Memory B cell (primary cell): ENCODE measurements around the gene CYRIA.
A peak's percentile ranks its signal among the peaks of the same experiment; 100 is the strongest.

ENCODE experiments used
- ATAC-seq: fragments of 150-1000 bp; cut with Tn5 transposase; 2 replicates; pipeline ENCODE4 v1.10.0; 2021; ENCODE audit warnings: low read depth, mild to moderate bottlenecking, moderate library complexity
- DNase-seq, 2 donors: peaks; one replicate each; pipeline ENCODE4 v3.0.0; 2022; ENCODE audit warnings: low spot score in 2 of 2
- H3K27ac Mint-ChIP-seq: one replicate; pipeline ENCODE4 v1.8.0; 2022; ENCODE audit warnings: mild to moderate bottlenecking, moderate library complexity, mixed read lengths
- H3K27me3 Mint-ChIP-seq: one replicate; pipeline ENCODE4 v1.8.0; 2022; ENCODE audit warnings: mixed read lengths
- H3K36me3 Mint-ChIP-seq: one replicate; pipeline ENCODE4 v1.8.0; 2022; ENCODE audit warnings: mild to moderate bottlenecking, mixed read lengths
- H3K4me1 Mint-ChIP-seq: one replicate; pipeline ENCODE4 v1.8.0; 2022; ENCODE audit warnings: mixed read lengths
- H3K4me3 Mint-ChIP-seq: one replicate; pipeline ENCODE4 v1.8.0; 2022; ENCODE audit warnings: mild to moderate bottlenecking, moderate library complexity, mixed read lengths
- H3K9me3 Mint-ChIP-seq: one replicate; pipeline ENCODE4 v1.8.0; 2022; ENCODE audit warnings: mixed read lengths

Gene CYRIA

DNA sequence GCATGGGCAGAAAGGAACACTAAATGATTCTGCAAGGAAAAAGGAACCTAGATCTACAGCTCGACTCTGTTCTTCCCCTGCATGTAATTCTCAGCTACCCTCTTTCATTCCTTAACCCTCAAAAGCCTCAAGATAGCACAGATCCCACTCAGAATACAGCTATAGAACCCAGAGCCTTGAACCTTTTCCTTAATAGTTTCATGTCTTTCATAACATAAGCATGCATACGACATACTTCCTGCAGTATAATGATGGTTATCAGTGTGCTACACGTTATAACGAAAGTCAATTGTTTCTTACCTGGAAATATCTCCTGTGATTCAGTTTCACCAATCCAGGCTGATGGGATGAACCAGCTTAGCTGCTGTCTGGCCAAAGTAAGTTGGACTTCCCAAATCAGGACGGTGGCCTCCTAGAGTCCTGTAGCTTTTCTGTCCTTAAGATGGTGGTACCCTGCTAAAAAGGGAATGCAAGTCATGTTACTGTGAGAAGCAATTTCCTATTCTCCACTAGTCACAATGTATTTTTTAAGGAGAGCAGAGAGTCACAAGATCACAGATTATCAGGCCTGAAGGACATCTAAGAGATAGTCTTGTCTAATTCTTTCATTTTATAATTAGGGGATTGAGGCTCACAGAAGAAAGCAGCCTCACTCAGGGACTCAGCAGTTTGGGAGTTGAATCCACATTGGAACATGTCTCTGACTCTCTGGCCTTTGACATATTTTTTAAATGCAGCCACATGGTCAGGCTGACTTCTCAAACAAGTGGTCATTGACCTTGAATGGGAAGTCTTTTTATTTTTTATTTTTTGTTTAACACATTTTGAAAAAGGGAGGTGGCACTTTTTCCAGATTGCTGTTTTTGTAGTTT is 41.8 kb downstream of the CYRIA start:
- Mint-ChIP-seq H3K27ac (peak overlapping the region; percentile 82), H3K27me3 (no peaks in the 10 kb centered on the region), H3K4me1 (peaks cover 80% of the 10 kb centered on the region), H3K36me3 (peaks cover 32% of the 10 kb centered on the region), H3K4me3 (peak overlapping the region; percentile 21), H3K9me3 (no peaks in the 10 kb centered on the region)
- no peak for ATAC-seq
- no peak for DNase-seq

DNA sequence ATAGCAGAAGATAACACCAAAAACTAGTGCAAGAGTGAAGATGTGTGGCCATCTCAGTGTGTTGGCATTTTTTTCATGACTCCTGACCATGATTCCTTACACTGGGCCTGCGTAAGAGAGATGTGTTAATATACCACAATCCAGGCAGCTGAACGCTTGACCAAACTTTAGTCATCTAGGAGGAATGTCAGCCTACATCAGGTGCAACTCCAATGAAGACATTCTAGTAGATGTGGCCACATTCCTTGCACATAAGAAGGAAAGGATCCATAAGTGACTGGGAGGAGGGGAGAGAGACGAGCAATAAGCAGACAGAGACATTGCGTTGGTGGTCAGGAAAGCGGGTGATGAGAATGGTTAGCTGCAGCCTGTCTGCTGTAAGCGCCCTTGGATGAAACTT is 42.6 kb downstream of the CYRIA start:
- H3K27me3 Mint-ChIP-seq = no peaks in the 10 kb centered on the region
- no peaks in the 10 kb centered on the region for H3K9me3 Mint-ChIP-seq
- peaks cover 34% of the 10 kb centered on the region for H3K36me3 Mint-ChIP-seq
- H3K27ac Mint-ChIP-seq = peak overlapping the region; percentile 82
- no peak for ATAC-seq
- H3K4me3 Mint-ChIP-seq = peak overlapping the region; percentile 54
- H3K4me1 Mint-ChIP-seq = peaks cover 72% of the 10 kb centered on the region
- DNase-seq = no peak

DNA sequence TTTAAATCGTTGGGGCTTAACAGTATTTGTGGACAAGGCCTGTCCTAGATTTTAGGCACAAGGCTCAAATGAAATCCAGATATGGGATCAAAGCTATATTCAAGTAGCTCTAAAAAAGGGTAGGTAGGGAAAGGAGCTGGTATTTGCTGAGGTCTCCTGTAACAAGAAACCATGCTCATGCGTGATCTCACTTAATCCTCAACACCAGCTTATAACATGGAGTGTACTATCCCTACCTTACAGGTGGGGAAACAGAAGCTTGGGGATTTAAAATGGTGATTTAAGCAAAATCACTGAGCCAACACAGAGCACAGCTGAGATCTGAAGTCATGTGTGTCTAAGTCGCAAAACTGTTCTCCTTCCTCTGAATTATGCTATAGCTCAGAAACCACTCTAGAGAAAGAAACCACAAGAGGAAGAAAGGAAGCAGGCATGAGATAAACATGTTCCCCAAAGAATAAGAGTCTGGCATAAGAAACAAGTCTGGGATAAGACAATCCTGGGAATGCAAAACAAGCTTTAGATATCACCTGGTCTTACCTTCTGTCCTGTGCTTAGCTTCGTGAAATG is 43.1 kb downstream of the CYRIA start:
- no peak for DNase-seq
- H3K27me3 Mint-ChIP-seq = no peaks in the 10 kb centered on the region
- ATAC-seq = peak; percentile 36
- H3K4me1 Mint-ChIP-seq = peaks cover 67% of the 10 kb centered on the region
- peak overlapping the region; percentile 54 for H3K4me3 Mint-ChIP-seq
- H3K9me3 Mint-ChIP-seq = no peaks in the 10 kb centered on the region
- peaks cover 32% of the 10 kb centered on the region for H3K36me3 Mint-ChIP-seq
- H3K27ac Mint-ChIP-seq = peak overlapping the region; percentile 82

DNA sequence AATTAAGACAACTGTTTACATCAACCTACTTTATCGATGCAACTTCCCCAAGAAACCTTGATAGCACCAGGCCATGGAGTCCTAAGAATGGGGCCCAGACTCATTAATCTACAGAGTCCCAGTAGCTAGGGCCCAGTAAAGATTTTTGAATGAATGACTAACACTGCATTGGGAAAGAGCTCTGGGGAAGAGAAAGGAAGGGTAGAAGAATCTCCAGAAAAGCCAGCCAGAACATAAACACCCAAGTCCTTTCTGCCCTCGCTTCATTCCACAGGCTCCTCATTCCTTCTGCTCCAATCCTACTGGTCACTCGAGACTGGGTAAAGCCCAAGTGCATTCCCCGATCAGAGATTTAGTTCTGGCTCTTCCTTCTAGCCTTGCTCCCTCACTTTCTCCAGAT is 44.3 kb downstream of the CYRIA start:
- DNase-seq (no peak), ATAC-seq (no peak)
- peaks cover 60% of the 10 kb centered on the region for H3K4me1 Mint-ChIP-seq
- H3K36me3 Mint-ChIP-seq = peaks cover 31% of the 10 kb centered on the region
- peak overlapping the region; percentile 82 for H3K27ac Mint-ChIP-seq
- no peaks in the 10 kb centered on the region for H3K27me3 Mint-ChIP-seq
- no peak overlapping the region for H3K4me3 Mint-ChIP-seq
- no peaks in the 10 kb centered on the region for H3K9me3 Mint-ChIP-seq

DNA sequence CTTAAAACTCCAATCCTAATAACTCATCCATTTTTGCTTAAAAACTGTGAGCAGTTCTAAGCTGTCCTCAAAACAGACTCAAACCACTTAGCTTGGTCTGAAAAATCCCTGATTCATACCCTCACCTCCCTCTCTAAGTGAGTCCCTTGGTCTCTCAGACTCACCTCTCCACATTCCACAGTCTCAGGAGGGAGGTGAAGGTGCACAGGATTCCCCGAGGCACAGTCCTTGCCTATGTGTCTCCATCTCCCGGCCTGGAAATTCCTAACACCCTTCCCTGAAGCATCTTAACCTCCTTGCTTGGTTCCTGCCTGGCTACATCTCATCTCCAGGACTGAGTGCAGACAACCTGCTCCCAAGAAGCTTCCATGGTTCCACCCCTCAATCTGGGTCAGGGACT is 45.0 kb downstream of the CYRIA start:
- DNase-seq = no peak
- ATAC-seq = no peak
- H3K4me1 Mint-ChIP-seq = peaks cover 54% of the 10 kb centered on the region
- H3K9me3 Mint-ChIP-seq = no peaks in the 10 kb centered on the region
- H3K36me3 Mint-ChIP-seq = peaks cover 35% of the 10 kb centered on the region
- no peak overlapping the region for H3K4me3 Mint-ChIP-seq
- H3K27ac Mint-ChIP-seq = peak overlapping the region; percentile 82
- no peaks in the 10 kb centered on the region for H3K27me3 Mint-ChIP-seq

DNA sequence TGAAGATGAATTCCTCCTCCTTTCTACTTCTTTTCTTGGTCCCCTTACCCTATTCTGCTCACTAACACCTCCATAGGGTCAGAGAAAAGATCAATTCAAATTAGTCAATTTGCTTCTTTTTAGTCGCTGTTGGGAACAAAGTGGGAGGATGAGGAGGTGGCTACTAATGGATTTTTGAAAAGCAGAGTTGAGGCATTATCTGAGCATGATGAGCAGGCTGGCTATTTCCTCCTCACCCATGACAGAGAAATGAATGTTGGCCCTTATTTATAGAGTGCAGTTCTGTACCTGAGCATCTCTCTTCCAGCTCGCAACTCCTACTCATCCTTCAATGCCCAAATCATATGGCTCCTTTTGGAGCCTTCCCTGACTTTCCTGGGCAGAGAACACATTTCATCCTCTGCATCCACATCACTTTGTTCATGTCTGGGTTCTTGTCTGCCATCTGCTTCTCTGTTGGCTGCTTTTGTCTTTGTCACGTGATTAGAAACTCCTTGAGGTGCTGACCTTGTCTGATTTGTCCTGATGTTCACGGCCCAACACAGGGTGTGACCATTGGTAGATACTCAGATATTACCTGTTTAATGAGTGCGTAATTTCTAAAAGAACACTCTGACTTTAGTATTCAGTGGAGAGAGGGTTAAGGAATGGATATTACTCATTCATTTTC is 45.9 kb downstream of the CYRIA start:
- no peak overlapping the region for H3K27ac Mint-ChIP-seq
- H3K27me3 Mint-ChIP-seq = no peaks in the 10 kb centered on the region
- H3K4me3 Mint-ChIP-seq = no peak overlapping the region
- no peak for DNase-seq
- H3K4me1 Mint-ChIP-seq = peaks cover 47% of the 10 kb centered on the region
- H3K9me3 Mint-ChIP-seq = no peaks in the 10 kb centered on the region
- H3K36me3 Mint-ChIP-seq = peaks cover 39% of the 10 kb centered on the region
- no peak for ATAC-seq

DNA sequence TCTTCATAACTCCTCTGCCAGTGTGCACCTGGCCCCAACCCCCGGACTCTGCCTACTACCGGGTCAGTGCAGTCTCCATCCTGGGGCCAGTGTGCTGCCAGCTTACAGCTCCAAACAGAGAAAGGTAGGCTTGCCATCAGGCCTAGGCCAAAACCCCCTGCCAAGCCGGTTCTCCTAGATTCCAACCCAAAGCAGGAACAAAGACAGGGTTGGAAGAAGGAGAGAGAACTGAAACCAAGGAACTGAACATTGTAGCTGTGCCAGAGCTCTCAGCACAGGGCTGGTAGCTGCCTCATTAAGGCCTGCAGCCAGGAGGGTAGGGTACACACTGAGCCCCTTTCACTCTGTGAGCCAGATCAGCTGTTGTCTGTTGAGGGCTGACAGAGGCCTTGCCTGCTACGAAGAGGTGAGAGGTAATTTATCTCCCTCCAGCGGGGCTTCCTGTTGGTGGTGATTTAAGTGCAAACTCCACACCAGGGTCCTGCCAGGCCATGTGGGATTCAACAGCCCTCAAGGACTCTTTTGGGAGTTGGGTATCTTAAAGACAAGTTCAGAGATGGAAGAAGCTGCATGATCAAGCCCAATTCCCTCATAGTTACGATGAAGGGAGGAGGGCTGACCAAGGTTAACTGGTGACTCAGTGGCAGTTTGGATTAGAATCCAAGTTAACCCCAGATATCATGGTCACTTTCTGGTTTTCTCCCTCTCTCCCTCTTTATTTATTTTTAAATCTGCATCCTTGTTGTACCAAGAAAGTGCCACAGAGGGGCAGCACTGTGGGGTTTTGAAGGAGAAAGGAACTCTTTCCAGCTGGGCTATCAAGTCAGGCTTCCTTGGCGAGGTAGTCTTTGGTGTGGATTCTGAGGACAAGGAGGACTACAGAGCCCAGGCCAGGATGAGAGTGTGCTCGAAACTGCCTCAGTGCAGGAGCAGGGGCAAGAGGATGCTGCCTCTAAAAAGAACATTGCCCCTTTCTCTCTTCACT is 48.1 kb downstream of the CYRIA start:
- H3K36me3 Mint-ChIP-seq = peaks cover 39% of the 10 kb centered on the region
- ATAC-seq = no peak
- DNase-seq = no peak
- H3K27me3 Mint-ChIP-seq = no peaks in the 10 kb centered on the region
- peak overlapping the region; percentile 76 for H3K27ac Mint-ChIP-seq
- no peak overlapping the region for H3K4me3 Mint-ChIP-seq
- no peaks in the 10 kb centered on the region for H3K9me3 Mint-ChIP-seq
- H3K4me1 Mint-ChIP-seq = peaks cover 40% of the 10 kb centered on the region
